Raji (cell line): Measurements from ENCODE around the gene SMG7.

Source experiments
- POLR2A ChIP-seq: IDR thresholded peaks from 2 replicates; pipeline ENCODE4 v1.6.1; 2011; ENCODE audit warnings: low read depth, low read length, control low read depth; ENCODE audit not compliant: insufficient read depth

SMG7 gene

GRCh38 chr1:183522104-183522503 is 49.8 kb downstream of the SMG7 start:
- no peak for TF ChIP-seq POLR2A

- no peak for TF ChIP-seq POLR2A
Measured at GRCh38 chr1:183528577-183528976, 56.3 kb downstream of the SMG7 start.

GRCh38 chr1:183533617-183534174 is 61.4 kb downstream of the SMG7 start:
- no peak for TF ChIP-seq POLR2A

GRCh38 chr1:183537405-183537804 is 65.1 kb downstream of the SMG7 start:
- TF ChIP-seq POLR2A, result no peak

GRCh38 chr1:183543619-183544204 is 71.4 kb downstream of the SMG7 start:
- no peak for TF ChIP-seq POLR2A

- no peak for TF ChIP-seq POLR2A
Measured at GRCh38 chr1:183544598-183545297, 72.4 kb downstream of the SMG7 start.

- TF ChIP-seq POLR2A, result no peak
Measured at GRCh38 chr1:183546427-183546826, 74.1 kb downstream of the SMG7 start.

- no peak for TF ChIP-seq POLR2A
Measured at GRCh38 chr1:183548116-183548515, 75.8 kb downstream of the SMG7 start.

GRCh38 chr1:183550915-183551314 is 78.6 kb downstream of the SMG7 start:
- TF ChIP-seq POLR2A, result no peak

GRCh38 chr1:183551924-183552323 is 79.6 kb downstream of the SMG7 start:
- no peak for TF ChIP-seq POLR2A

GRCh38 chr1:183552441-183552840 is 80.1 kb downstream of the SMG7 start:
- TF ChIP-seq POLR2A, result no peak

GRCh38 chr1:183552891-183553290 is 80.6 kb downstream of the SMG7 start:
- no peak for TF ChIP-seq POLR2A

- TF ChIP-seq POLR2A, result no peak
Measured at GRCh38 chr1:183553331-183553730, 81.0 kb downstream of the SMG7 start.

GRCh38 chr1:183553764-183554163 is 81.5 kb downstream of the SMG7 start:
- no peak for TF ChIP-seq POLR2A

- TF ChIP-seq POLR2A, result no peak
Measured at GRCh38 chr1:183554577-183554976, 82.3 kb downstream of the SMG7 start.

- no peak for TF ChIP-seq POLR2A
Measured at GRCh38 chr1:183559061-183559460, 86.8 kb downstream of the SMG7 start.
